DMS79 (cell line): ENCODE results near the gene DISC1.

Source experiments
- DNase-seq: peaks from one replicate; lab custom pipeline; 2025; lab: John Stamatoyannopoulos, UW

The DISC1 gene

GRCh38 chr1:231856894-231857293 lies 230.3 kb downstream of the DISC1 start:
- DNase-seq = no peak

GRCh38 chr1:231857609-231858135 lies 231.1 kb downstream of the DISC1 start:
- DNase-seq = no peak

- DNase-seq = no peak
Observed at GRCh38 chr1:231860221-231861088, 233.9 kb downstream of the DISC1 start.

- DNase-seq = no peak
Observed at GRCh38 chr1:231861541-231862481, 235.2 kb downstream of the DISC1 start.

GRCh38 chr1:231862611-231863010 lies 236.0 kb downstream of the DISC1 start:
- no peak for DNase-seq

GRCh38 chr1:231865331-231865730 lies 238.7 kb downstream of the DISC1 start:
- DNase-seq = no peak

- DNase-seq = no peak
Observed at GRCh38 chr1:231866392-231867331, 240.1 kb downstream of the DISC1 start.

GRCh38 chr1:231867607-231868006 lies 241.0 kb downstream of the DISC1 start:
- no peak for DNase-seq

GRCh38 chr1:231869364-231869763 lies 242.8 kb downstream of the DISC1 start:
- no peak for DNase-seq

GRCh38 chr1:231871471-231871870 lies 244.9 kb downstream of the DISC1 start:
- no peak for DNase-seq

- no peak for DNase-seq
Observed at GRCh38 chr1:231871878-231872277, 245.3 kb downstream of the DISC1 start.

- no peak for DNase-seq
Observed at GRCh38 chr1:231872461-231872910, 245.9 kb downstream of the DISC1 start.

- no peak for DNase-seq
Observed at GRCh38 chr1:231878737-231879136, 252.1 kb downstream of the DISC1 start.

- DNase-seq = no peak
Observed at GRCh38 chr1:231879296-231879695, 252.7 kb downstream of the DISC1 start.

GRCh38 chr1:231882333-231882732 lies 255.7 kb downstream of the DISC1 start:
- no peak for DNase-seq

GRCh38 chr1:231882790-231883189 lies 256.2 kb downstream of the DISC1 start:
- no peak for DNase-seq

GRCh38 chr1:231883382-231883781 lies 256.8 kb downstream of the DISC1 start:
- no peak for DNase-seq

GRCh38 chr1:231885209-231885854 lies 258.7 kb downstream of the DISC1 start:
- no peak for DNase-seq

- no peak for DNase-seq
Observed at GRCh38 chr1:231887166-231887565, 260.6 kb downstream of the DISC1 start.

- DNase-seq = no peak
Observed at GRCh38 chr1:231887866-231888265, 261.3 kb downstream of the DISC1 start.

- DNase-seq = no peak
Observed at GRCh38 chr1:231890791-231891190, 264.2 kb downstream of the DISC1 start.
